Stimulated activated CD8-positive, alpha-beta memory T cell treated with anti-CD3 and anti-CD28 coated beads, Interleukin-15, amount 100 ng/mL, for 1 hour (primary cell): ENCODE results near the gene PSEN1.

Experiments used
- DNase-seq: peaks from one replicate; pipeline ENCODE4 v3.0.0-alpha.2; 2020; ENCODE audit warnings: low read depth

Gene PSEN1

DNA sequence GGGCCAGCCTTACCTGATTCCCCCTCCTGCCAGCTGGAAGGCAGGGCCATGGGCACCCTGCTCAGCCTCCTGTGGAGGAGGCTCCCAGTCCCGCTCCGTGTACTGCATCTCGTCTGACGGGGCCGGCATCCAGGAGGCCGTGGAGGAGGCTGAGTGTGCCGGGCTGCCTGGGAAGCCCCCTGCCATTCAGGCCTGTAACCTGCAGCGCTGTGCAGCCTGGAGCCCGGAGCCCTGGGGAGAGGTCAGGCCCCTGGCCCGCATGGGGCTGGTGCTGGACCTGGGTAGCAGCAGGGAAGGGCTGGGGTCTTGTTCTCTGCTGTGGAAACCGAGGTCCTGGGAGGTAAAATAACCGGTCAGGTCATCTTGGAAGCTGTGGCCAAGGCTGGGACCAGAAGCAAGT is 117.4 kb downstream of the PSEN1 start:
- DNase-seq, result no peak

DNA sequence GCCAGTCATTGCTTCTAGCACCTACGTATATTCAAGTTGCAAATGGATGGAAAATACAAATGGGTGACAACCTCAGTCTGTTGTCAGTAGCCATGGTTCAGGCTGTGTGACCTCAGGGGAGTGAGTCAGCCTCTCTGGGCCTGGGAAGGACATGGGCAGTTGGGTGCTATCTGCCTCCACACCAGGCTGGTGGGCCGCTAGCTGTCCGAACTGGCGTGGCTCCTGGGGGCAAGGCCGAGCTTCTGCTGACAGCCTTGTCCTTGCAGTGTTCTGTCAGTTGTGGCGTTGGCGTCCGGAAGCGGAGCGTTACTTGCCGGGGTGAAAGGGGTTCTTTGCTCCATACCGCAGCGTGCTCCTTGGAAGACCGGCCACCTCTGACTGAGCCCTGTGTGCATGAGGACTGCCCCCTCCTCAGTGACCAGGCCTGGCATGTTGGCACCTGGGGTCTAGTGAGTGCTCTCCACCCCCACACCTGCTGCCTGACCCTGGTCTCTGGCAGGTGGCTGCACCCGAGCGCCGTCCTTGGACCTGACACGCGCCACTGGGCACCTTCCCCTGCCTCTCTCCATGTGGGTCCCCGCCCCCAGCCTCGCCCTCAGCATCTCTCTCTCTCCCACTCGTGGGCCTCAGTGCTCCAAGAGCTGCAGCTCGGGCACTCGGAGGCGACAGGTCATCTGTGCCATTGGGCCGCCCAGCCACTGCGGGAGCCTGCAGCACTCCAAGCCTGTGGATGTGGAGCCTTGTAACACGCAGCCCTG is 118.1 kb downstream of the PSEN1 start:
- DNase-seq, result no peak

DNA sequence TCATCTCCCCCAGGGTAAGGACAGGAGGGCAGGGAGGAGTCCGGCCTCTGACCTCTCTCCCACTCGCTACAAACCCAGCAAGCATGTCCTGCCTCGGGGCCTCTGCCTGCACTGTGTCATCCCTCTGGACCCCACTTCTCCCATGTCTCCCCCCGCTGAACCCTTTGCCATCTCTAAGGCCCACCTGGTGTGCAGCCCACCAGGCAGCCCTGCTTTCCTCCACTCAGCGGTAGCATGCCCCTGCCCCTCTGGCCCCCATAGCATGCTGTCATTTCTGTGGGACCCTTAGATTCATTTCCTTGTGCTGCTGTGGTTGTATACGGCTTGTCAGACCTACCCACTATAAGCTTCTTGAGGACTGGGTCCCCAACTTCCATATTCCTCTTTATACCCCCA is 118.7 kb downstream of the PSEN1 start:
- no peak for DNase-seq

DNA sequence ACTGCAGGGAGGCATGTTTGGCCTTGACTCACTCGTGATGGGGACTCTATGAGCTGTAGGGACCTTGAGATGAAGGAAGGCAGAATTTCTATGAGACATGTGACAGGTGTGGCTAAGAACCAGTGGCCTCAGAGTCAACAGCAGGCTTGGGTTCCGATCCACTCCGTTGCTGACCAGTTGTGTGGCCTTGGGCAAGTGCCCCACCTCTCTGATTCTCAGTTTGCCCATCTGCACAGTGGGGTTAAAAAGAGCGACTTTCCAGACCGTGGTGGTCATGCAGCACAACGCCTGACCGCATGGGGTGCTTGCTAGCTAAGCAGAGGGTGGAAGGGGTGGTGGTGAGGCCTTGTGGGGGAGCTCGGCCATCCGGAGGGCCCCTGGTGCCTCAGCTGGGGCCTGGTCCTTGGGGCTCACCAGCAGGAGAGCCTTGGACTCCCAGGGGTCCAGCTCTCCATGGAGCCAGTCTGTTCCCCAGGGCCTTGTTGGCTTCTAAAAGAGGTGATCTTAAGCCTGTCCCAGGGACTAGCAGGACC is 119.5 kb downstream of the PSEN1 start:
- DNase-seq, result no peak

DNA sequence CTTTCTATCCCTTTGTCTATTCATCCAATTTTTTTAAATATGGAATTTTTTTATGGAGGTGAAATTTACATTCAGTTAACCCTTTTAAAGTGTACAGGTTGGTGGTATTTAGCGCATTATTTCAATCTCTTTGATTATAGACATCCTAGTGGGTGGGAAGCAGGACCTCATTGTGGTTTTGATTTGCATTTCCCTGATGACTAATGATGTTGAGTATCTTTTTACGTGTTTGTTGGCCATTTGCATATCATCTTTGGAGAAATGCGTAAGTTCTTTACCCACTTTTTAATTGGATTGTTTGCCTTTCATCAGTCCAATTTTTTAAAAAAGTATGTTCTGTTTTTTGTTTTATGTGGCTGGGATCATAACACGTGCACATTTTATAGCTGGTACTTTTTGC is 121.8 kb downstream of the PSEN1 start:
- no peak for DNase-seq

DNA sequence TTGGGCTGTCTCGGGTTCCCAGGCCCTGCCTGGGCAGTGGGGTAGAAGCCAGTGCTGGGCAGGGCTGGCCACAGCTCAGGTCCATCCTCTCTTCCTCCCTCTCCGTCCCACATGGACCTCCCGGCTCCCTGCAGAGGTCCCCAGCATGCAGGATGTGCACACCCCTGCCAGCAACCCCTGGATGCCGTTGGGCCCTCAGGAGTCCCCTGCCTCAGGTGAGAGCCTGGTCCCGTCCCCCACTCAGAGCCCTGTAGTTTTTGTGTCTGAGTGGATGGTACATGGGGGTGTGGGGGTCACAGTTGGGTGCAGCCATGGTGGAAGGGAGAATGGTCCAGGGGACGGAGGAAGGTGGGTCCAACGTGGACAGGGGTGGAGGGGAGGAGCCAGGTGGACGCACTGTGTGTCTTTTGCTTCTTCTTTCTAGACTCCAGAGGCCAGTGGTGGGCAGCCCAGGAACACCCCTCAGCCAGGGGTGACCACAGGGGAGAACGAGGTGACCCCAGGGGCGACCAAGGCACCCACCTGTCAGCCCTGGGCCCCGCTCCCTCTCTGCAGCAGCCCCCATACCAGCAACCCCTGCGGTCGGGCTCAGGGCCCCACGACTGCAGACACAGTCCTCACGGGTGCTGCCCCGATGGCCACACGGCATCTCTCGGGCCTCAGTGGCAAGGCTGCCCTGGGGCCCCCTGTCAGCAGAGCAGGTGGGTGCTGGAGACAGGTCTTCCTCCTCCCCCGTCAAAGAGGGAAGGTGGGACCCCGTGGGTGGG is 122.7 kb downstream of the PSEN1 start:
- DNase-seq, result no peak

DNA sequence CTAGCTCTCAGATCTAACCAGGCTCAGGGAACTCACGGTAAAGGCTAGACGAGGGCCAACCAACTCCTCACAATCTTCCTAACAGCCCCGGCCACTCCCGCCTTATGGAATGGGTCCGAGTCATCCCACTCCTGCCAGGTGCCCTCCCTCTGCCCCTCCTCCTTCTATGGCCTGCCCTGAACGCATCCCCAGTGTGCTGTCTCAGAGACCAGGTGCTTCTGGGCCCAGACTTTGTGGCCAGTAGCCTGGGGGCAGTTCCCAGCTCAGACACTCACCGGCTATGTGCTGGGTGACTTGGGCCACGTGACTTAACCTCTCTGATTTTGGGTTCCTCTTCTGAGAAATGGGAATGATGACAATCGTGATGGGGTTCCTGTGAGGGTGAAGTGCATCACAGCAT is 123.5 kb downstream of the PSEN1 start:
- no peak for DNase-seq

DNA sequence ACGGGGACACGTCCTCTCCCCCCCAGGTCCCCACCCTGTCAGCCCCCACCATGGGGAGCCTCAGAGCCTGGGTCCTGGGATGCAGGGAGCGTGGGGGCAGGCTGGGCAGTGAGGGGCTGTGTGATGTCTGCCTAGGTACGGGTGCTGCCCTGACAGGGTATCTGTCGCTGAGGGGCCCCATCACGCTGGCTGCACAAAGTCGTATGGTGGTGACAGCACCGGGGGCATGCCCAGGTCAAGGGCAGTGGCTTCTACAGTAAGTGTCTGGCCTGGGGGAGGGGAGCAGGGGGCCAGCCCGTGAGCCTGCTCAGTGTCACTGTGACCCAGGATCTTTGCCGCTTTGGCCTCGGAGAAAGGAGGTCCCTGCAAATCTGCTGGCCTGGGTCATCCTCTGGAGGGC is 124.3 kb downstream of the PSEN1 start:
- no peak for DNase-seq

DNA sequence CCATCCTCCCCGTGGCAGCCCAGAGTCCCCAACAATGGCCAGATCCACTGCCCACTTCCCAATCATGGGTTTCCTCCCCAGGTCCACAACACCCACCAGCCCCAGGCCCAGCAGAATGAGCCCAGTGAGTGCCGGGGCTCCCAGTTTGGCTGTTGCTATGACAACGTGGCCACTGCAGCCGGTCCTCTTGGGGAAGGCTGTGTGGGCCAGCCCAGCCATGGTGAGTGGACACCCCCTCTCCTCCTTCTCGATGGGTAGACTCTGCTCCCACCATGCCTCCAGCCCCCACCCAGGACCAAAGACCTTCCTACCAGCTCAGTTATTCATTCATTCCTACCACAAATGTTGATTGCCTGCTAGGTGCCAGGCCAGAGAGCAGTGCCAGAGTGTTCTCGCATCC is 124.8 kb downstream of the PSEN1 start:
- DNase-seq, result no peak

DNA sequence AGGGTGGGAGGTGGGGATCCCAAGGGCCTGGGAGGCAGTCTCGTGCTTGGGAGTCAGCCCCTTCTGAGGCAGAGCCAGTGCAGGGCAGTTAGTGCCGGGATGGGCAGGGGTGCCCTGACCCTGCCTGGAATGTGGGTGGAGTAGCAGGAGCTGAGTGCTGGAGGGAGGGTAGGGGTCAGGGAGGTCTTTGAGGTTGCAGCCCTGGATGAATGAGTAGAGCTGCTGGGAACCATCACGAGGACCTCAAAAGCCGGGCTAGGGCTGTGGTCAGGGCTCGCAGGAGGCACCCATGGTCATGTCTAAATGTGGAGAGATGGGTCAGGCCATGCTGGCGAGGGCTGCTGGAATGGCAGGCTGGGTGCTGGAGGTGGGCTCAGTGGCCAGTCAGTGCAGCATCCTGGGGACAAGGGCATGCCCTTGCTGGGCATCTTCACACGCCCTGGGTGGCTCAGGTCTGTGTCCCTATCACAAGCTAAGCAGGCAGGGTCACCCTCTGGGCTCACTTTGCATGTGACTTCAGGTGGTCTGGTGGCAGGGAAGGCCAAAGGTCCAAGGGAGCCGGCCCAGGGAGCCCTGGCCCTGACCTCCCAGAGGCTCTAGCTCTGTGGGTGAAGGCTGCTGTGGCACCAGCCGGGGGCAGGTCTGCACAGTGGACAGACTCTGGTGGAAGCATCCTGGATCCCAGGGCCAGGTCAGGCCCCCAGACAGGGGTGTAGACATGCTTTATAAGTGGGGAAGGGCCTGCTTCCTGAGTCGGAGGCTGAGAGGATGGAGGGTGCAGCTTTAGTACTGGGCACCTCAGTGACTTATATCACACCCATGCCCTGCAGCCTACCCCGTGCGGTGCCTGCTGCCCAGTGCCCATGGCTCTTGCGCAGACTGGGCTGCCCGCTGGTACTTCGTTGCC is 125.5 kb downstream of the PSEN1 start:
- no peak for DNase-seq

DNA sequence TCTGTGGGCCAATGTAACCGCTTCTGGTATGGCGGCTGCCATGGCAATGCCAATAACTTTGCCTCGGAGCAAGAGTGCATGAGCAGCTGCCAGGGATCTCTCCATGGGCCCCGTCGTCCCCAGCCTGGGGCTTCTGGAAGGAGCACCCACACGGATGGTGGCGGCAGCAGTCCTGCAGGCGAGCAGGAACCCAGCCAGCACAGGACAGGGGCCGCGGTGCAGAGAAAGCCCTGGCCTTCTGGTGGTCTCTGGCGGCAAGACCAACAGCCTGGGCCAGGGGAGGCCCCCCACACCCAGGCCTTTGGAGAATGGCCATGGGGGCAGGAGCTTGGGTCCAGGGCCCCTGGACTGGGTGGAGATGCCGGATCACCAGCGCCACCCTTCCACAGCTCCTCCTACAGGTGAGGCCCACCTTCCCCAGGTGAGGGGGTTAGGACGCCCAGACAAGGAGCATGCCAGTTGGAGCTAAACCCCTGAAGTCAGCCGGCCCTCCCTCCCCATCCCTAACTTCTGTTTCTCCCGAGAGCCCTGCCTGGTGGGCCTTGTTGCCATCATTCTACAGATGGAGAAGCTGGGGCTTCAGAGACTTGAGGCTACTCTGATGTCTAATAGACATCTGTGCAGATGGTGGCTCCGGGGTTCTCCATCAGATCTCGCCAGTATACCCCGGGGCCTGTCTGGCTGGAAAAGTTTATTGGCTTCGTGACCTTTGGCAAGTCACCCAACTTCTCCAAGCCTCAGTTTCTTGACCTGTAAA is 126.3 kb downstream of the PSEN1 start:
- DNase-seq, result no peak

DNA sequence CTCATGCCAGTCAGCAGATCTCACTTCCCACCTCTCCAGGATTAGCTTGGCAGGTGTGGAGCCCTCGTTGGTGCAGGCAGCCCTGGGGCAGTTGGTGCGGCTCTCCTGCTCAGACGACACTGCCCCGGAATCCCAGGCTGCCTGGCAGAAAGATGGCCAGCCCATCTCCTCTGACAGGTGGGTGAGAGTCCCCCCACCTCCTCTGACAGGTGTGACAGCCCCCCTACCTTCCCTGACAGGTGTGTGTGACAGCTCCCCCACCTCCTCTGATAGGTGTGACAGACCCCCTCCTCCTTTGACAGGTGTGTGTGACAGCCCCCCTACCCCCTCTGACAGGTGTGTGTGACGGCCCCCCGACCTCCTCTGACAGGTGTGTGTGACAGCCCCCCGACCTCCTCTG is 127.3 kb downstream of the PSEN1 start:
- no peak for DNase-seq

DNA sequence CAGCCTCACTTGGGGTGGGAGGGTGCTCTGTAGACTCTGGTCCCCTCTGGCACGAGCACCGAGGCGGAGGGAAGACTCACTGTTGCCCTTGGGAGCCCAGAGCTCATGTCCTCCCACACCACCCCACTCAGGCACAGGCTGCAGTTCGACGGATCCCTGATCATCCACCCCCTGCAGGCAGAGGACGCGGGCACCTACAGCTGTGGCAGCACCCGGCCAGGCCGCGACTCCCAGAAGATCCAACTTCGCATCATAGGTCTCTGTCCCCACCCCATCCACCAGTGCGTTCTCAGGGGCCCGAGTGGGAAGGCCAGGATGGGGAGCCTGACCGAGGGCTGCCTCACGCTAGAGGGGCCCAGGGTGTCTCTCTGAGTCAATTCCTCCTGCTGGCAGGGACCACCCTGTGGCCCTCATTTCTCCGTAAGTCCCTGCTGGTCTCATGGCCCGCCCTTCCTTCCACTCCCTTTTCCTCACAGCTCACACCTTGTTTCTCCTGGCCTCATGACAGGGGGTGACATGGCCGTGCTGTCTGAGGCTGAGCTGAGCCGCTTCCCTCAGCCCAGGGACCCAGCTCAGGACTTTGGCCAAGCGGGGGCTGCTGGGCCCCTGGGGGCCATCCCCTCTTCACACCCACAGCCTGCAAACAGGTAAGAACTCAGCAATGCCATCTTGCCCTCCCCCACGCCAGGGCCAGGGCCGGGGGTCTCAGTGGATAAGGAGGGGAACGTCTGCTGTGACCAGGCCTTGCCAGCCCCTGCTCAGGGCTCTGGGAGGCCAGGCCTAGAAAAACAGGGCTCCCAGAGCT is 128.0 kb downstream of the PSEN1 start:
- no peak for DNase-seq

DNA sequence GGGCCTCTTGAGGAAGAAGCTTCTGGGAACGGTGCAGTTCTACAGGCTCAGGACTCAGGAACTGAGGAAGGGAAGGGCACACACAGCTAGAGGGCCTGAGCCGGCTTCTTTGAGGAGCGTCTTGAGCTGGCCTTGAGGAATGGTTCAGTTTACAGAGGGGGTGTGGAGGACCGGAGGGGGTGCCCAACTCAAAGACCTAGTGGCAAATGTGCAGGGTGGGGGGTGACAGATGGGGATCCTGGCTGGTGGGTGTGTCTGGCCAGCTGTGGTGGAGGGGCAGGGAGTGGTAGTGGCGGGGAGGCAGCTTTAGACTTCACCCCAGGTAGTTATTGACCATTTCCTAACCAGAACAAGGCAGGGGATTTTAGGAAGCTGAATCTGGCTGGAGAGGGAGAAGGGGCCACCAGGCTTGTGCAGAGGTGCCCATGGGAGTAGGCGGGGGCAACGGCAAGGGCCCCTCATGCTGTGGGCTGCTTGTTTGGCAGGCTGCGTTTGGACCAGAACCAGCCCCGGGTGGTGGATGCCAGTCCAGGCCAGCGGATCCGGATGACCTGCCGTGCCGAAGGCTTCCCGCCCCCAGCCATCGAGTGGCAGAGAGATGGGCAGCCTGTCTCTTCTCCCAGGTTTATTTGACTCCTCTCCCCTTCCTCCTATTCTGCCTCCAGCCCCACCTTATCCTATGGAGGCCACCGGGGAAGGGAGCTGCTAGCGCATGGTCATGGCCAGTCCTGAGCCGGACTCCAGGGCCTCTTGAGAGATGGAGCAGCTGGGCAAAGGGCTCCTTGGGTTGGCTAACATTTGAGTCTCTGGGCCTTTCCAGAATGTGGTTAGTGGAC is 128.8 kb downstream of the PSEN1 start:
- DNase-seq, result no peak

DNA sequence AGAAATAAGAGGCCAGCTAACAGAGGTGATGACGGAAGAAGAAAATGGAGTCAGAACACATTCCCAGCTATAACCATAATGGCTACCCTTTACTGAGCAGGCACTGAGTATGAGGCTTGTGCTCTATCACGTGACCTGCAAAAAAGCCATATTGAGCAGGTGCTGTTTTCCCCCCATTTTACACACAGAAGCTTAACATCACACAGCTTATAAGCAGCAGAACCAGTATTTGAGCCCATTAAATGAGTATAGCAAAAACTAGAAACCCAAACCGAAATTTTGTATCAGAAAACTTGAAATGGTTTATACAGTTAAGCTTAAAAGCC is 129.4 kb downstream of the PSEN1 start:
- no peak for DNase-seq

DNA sequence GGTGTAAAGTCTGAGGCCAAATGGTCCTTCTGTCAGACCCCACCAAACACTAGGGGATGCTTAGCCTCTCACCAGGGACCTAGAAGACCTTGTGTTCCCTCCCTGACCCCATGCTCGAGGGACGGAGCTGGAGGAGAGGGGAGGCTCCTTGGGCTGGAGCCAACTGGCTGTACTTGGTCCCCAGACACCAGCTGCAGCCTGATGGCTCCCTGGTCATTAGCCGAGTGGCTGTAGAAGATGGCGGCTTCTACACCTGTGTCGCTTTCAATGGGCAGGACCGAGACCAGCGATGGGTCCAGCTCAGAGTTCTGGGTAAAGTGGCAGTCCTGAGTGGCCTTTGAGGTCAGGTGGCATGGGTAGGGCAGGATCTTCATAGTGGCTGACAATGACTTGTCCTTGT is 130.0 kb downstream of the PSEN1 start:
- DNase-seq, result no peak

DNA sequence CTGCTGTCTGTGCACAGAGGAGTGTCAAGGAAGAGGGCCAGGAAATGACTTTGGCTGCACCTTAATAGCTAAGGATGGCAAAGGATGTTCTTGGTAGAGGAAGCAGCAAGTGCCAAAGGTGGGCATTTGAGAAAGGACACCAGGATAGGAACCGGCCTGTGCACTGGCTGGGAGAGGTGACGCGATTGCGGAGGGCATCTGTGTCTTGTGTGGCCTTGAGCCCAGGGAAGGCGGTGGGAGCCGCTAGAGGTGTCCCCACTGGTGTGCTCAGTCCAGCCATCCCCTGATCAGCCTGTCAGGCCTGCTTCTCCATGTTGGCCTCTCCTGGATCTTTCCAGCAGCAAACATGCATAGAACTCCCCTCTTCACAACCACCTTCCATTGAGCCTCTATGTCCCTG is 131.2 kb downstream of the PSEN1 start:
- no peak for DNase-seq

DNA sequence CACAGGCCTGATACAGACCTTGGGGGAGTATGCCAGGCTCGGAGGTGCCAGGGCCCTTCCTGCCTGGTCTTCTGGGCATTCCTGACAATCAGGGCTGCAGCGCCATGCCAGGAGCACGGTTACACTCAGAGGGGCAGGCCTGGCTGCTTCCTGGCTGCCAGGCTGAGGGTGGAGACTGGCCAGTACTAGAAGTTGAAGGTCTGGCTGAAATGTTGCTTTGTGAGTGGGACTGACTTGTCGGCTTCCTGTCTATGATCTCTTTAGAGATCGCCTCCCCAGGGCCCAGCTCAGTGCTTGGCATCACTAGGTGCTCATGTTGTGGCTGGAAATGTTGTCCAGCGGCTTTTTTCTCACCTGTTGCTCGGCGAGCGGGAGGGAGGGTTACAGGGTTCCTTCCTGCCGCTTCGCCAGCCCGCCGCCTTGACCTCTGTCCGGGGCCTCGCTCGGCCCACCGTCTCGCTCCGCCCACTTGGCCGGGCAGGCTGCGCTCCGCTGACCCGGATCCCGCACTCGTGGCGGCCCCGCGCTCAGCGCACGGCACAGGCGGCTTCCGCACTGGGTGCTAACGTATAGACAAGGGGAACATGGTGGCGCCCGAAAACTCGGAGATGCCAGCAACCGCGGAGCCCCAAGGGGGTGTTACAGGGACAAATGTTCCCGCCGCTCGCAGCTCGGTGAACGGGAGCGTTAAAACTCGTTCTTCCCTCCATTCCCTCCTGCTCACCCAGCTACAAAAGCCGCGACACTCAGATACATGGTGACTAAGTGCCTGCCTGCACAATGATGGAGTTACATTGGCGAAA is 133.6 kb downstream of the PSEN1 start:
- no peak for DNase-seq

DNA sequence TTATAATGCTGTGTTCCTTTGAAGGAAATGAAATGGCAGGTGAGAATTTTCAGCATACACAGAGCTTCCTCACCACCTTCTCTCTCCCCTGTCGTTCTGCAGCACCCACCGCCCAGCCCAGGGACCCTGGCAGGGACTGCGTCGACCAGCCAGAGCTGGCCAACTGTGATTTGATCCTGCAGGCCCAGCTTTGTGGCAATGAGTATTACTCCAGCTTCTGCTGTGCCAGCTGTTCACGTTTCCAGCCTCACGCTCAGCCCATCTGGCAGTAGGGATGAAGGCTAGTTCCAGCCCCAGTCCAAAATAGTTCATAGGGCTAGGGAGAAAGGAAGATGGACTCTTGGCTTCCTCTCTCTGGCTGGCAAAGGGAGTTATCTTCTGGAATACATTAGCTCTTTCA is 136.1 kb downstream of the PSEN1 start:
- DNase-seq, result no peak
